ENCODE measurements around the gene TXNL1.
"Not testable (repeated sequence)": the region's sequence is repeated elsewhere in the genome, so short reads cannot be mapped to it uniquely, and the experiment has no call there.

Gene TXNL1

GRCh38 chr18:56661360-56662062 lies 23.1 kb upstream of the TXNL1 start:
- Histone ChIP-seq H3K27me3 (ENCODE audit: insufficient read depth, poor library complexity, severe bottlenecking) (no peaks in the 10 kb centered on the region), H3K36me3 (ENCODE audit: low read depth) (no peaks in the 10 kb centered on the region), H3K9me3 (ENCODE audit: severe bottlenecking) (no peaks in the 10 kb centered on the region), H3K4me3 (ENCODE audit: severe bottlenecking) (no peak overlapping the region), H3K27ac (ENCODE audit: poor library complexity, severe bottlenecking) (no peak overlapping the region), H3K4me1 (ENCODE audit: insufficient read depth, poor library complexity, severe bottlenecking) (no peaks in the 10 kb centered on the region)
- no peak for DNase-seq (ENCODE audit: low spot score)
- TF ChIP-seq CTCF (IDR thresholded peaks at IDR 0.05; ENCODE audit: poor library complexity, severe bottlenecking), result no peak
- no peak for ATAC-seq (ENCODE audit: low read depth)

- H3K4me3 ChIP-seq (ENCODE audit: severe bottlenecking), result no peak overlapping the region
- H3K36me3 ChIP-seq (ENCODE audit: low read depth), result no peaks in the 10 kb centered on the region
- TF ChIP-seq CTCF (IDR thresholded peaks at IDR 0.05; ENCODE audit: poor library complexity, severe bottlenecking), result no peak
- no peaks in the 10 kb centered on the region for H3K9me3 ChIP-seq (ENCODE audit: severe bottlenecking)
- no peaks in the 10 kb centered on the region for H3K27me3 ChIP-seq (ENCODE audit: insufficient read depth, poor library complexity, severe bottlenecking)
- no peak for ATAC-seq (ENCODE audit: low read depth)
- H3K4me1 ChIP-seq (ENCODE audit: insufficient read depth, poor library complexity, severe bottlenecking), result no peaks in the 10 kb centered on the region
- H3K27ac ChIP-seq (ENCODE audit: poor library complexity, severe bottlenecking), result no peak overlapping the region
- no peak for DNase-seq (ENCODE audit: low spot score)
These were observed 22.3 kb upstream of the TXNL1 start for GRCh38 chr18:56660655-56661054.

- H3K27me3 ChIP-seq (ENCODE audit: insufficient read depth, poor library complexity, severe bottlenecking), result no peaks in the 10 kb centered on the region
- TF ChIP-seq CTCF (IDR thresholded peaks at IDR 0.05; ENCODE audit: poor library complexity, severe bottlenecking), result no peak
- no peak overlapping the region for H3K27ac ChIP-seq (ENCODE audit: poor library complexity, severe bottlenecking)
- ATAC-seq (ENCODE audit: low read depth), result no peak
- no peak for DNase-seq (ENCODE audit: low spot score)
- H3K4me3 ChIP-seq (ENCODE audit: severe bottlenecking), result no peak overlapping the region
- H3K36me3 ChIP-seq (ENCODE audit: low read depth), result no peaks in the 10 kb centered on the region
- H3K4me1 ChIP-seq (ENCODE audit: insufficient read depth, poor library complexity, severe bottlenecking), result no peaks in the 10 kb centered on the region
- H3K9me3 ChIP-seq (ENCODE audit: severe bottlenecking), result no peaks in the 10 kb centered on the region
These were observed 20.7 kb upstream of the TXNL1 start for GRCh38 chr18:56659111-56659510.

- no peak for ATAC-seq (ENCODE audit: low read depth)
- no peak for DNase-seq (ENCODE audit: low spot score)
- Histone ChIP-seq H3K27ac (ENCODE audit: poor library complexity, severe bottlenecking) (no peak overlapping the region), H3K9me3 (ENCODE audit: severe bottlenecking) (no peaks in the 10 kb centered on the region), H3K4me3 (ENCODE audit: severe bottlenecking) (no peak overlapping the region), H3K4me1 (ENCODE audit: insufficient read depth, poor library complexity, severe bottlenecking) (no peaks in the 10 kb centered on the region), H3K27me3 (ENCODE audit: insufficient read depth, poor library complexity, severe bottlenecking) (no peaks in the 10 kb centered on the region), H3K36me3 (ENCODE audit: low read depth) (no peaks in the 10 kb centered on the region)
- no peak for TF ChIP-seq CTCF (IDR thresholded peaks at IDR 0.05; ENCODE audit: poor library complexity, severe bottlenecking)
These were observed 19.9 kb upstream of the TXNL1 start for GRCh38 chr18:56658261-56658660.

GRCh38 chr18:56654280-56654679 lies 15.9 kb upstream of the TXNL1 start:
- DNase-seq (ENCODE audit: low spot score); H3K9me3 ChIP-seq (ENCODE audit: severe bottlenecking); H3K36me3 ChIP-seq (ENCODE audit: low read depth); H3K4me3 ChIP-seq (ENCODE audit: severe bottlenecking); ATAC-seq (ENCODE audit: low read depth); H3K27me3 ChIP-seq (ENCODE audit: insufficient read depth, poor library complexity, severe bottlenecking); H3K27ac ChIP-seq (ENCODE audit: poor library complexity, severe bottlenecking); H3K4me1 ChIP-seq (ENCODE audit: insufficient read depth, poor library complexity, severe bottlenecking): not testable (repeated sequence)

All from RWPE2 (cell line).